ENCODE data around the gene PPM1H.

GRCh38 chr12:62703011-62703380 lies 232.0 kb downstream of the PPM1H start:
- TF ChIP-seq CTCF (conservative IDR thresholded peaks at IDR 0.05) (no peak), ZFX (IDR thresholded peaks at IDR 0.05) (no peak)

All from C4-2B (cell line).